ENCODE measurements around the gene RGS5.

Gene RGS5

DNA sequence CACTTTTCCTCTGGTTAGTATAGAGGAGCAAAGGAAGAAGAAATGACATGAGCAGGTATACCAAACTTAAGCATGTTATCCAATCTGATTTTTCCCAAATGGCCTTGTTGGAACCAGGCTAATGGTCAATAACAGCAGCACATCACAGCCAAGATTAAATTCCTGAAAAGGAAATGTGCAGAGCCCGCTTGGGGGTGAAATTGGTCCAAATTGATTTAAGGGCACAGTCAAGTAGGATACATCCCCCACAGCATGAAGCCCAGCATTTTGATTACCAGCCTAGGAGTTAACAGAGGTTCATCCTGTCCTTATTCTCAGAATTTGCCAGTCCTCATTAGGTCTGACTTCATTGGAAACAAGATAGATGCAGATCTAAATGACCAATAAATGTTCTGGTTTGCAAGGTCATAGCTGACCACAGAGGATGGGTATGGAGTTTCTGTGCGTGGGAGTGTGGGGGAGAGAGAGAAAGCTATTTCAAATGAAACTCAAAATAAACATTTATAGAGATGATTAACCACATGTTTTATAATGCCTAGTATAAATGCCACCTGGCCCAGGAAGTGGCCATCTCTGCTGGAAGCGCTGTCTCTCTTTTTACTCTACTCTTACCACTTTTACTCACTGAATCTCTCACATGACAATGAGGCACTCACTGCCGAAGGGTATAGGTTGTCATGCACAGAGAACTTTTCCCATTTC, 38.7 kb downstream of the RGS5 start:
- TF ChIP-seq, protein P1, sequence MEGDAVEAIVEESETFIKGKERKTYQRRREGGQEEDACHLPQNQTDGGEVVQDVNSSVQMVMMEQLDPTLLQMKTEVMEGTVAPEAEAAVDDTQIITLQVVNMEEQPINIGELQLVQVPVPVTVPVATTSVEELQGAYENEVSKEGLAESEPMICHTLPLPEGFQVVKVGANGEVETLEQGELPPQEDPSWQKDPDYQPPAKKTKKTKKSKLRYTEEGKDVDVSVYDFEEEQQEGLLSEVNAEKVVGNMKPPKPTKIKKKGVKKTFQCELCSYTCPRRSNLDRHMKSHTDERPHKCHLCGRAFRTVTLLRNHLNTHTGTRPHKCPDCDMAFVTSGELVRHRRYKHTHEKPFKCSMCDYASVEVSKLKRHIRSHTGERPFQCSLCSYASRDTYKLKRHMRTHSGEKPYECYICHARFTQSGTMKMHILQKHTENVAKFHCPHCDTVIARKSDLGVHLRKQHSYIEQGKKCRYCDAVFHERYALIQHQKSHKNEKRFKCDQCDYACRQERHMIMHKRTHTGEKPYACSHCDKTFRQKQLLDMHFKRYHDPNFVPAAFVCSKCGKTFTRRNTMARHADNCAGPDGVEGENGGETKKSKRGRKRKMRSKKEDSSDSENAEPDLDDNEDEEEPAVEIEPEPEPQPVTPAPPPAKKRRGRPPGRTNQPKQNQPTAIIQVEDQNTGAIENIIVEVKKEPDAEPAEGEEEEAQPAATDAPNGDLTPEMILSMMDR (conservative IDR thresholded peaks at IDR 0.05; ENCODE audit: low read length) = no peak
- DNase-seq (ENCODE audit: low read depth) = peak; percentile 18
- H3K4me3 ChIP-seq (ENCODE audit: low read length) = no peak overlapping the region

DNA sequence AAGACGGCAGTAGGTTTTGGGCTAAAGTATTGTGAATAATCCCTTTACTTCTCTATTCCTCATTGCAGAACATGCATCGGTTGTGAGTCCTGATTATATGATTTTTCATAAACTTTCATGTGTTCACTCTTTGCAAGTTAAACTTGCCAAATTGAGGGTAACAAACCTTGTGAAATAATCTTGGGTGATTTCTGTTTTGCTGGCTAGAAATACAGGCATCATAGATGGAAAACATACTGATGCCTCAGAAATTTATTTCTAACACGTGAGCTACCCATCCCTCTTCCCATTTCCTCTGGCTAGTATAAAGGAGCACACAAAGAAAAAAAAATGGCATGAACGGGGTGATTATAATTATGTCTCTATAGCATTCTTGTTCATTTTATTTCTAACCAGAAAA, 39.6 kb downstream of the RGS5 start:
- TF ChIP-seq, protein P1 (conservative IDR thresholded peaks at IDR 0.05; ENCODE audit: low read length) = no peak
- H3K4me3 ChIP-seq (ENCODE audit: low read length) = no peak overlapping the region
- DNase-seq (ENCODE audit: low read depth) = no peak

DNA sequence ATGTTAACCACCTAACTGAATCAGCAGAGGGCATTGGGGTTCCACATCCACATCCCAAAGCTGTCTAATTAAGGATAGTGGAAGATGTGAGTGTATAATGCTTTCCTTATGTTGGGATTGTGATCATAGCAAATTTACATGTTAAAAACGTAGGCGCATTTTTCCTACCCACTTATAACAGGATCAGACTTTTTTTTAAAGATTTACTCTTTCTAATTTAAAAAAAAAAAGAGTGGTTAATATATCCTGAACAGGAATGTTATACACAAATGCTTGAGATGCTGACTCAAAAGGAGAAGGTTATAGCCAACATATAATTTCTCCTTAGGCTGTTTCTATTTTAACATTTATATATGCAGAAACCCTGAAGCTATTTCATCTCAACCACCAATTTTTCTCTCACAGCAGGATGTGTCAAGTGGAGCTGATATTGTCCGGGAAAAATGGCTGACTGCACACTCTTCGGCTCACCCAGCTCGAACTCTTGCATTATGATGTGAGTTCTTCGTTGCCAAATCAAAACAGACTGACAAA, 40.3 kb downstream of the RGS5 start:
- TF ChIP-seq, protein P1 (conservative IDR thresholded peaks at IDR 0.05; ENCODE audit: low read length) = peak; percentile 36
- H3K4me3 ChIP-seq (ENCODE audit: low read length) = no peak overlapping the region
- peak; percentile 79 for DNase-seq (ENCODE audit: low read depth)

DNA sequence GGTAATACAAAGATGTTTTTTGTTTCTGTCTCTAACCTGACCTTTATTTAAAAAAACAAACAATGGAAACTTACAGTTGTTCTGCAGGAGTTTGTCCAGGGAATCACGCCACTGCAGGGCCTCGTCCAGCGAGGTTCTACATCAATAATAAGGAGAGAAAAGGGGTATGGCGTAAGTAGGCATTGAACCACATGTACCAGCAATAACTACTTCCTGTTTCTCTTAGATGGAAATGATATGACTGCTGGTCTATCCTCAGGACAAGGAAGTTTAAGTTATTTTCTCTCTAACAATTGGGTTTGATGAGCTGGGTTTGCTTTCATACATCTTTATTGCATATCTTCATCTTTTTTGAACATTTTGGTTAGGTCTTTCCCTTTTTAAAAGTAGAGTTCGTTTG, 40.9 kb downstream of the RGS5 start:
- H3K4me3 ChIP-seq (ENCODE audit: low read length) = no peak overlapping the region
- TF ChIP-seq, protein P1 (conservative IDR thresholded peaks at IDR 0.05; ENCODE audit: low read length) = no peak
- DNase-seq (ENCODE audit: low read depth) = no peak

DNA sequence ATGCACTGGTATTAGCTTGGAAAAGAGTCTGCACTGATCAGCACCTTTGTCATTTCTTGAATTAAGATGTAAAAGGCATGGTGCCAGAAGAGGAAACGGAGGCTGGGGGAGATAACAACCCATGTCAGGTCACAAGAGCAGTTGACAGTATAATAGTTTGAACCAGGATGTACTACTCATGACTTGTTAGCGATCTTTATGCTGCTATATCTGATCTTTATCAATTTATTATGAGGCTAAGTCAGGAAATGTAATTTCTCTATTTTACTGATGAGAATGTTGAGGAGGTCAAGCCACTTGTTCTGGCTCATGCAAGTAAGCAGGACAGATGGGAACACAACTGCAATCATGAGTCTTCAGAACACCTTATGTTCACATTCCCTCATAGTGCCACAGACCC, 41.4 kb downstream of the RGS5 start:
- TF ChIP-seq, protein P1 (conservative IDR thresholded peaks at IDR 0.05; ENCODE audit: low read length) = no peak
- no peak for DNase-seq (ENCODE audit: low read depth)
- no peak overlapping the region for H3K4me3 ChIP-seq (ENCODE audit: low read length)

DNA sequence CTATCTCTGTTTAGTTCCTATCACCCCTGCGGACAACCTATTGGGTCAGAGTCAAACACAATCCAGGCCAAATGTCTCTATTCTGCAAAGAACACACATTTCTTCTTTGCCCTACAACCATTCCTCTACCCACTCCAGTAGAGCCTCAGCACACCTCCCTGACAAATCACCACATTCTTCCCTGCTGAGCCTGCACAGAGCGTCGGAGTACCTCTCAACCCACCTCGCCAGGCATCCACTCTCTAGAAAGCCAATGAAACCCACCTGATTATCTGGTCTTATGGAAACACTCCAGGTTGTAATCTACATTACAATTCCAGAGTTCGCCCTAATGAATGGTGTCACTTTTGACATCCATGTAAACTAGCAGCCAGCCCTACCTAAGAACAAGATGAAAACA, 47.1 kb downstream of the RGS5 start:
- no peak overlapping the region for H3K4me3 ChIP-seq (ENCODE audit: low read length)
- TF ChIP-seq, protein P1 (conservative IDR thresholded peaks at IDR 0.05; ENCODE audit: low read length) = no peak
- no peak for DNase-seq (ENCODE audit: low read depth)

DNA sequence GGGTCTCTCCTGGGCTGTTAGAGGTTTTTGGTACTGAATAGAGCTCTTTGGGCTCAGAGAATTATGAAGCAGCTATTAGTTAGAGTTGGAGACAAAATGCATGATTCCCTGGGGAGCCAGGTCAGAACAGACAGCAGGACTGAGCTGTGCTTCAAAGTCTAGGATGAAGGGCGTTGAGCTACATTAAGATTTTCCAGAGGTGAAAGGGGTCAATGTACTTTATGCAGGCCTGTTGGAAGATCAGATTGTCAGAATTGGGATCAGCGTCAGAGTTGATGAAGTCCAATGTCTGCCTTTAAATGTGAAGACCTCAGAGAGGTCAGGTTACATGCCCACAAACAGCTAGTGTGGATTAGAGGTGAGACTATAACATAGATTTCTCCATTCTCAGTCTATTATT, 53.8 kb downstream of the RGS5 start:
- TF ChIP-seq, protein P1 (conservative IDR thresholded peaks at IDR 0.05; ENCODE audit: low read length) = no peak
- no peak overlapping the region for H3K4me3 ChIP-seq (ENCODE audit: low read length)
- DNase-seq (ENCODE audit: low read depth) = no peak
